ENCODE results near the gene MOGAT2.

GRCh38 chr11:75673977-75674582 is 43.6 kb upstream of the MOGAT2 start:
- TF ChIP-seq, protein P1, sequence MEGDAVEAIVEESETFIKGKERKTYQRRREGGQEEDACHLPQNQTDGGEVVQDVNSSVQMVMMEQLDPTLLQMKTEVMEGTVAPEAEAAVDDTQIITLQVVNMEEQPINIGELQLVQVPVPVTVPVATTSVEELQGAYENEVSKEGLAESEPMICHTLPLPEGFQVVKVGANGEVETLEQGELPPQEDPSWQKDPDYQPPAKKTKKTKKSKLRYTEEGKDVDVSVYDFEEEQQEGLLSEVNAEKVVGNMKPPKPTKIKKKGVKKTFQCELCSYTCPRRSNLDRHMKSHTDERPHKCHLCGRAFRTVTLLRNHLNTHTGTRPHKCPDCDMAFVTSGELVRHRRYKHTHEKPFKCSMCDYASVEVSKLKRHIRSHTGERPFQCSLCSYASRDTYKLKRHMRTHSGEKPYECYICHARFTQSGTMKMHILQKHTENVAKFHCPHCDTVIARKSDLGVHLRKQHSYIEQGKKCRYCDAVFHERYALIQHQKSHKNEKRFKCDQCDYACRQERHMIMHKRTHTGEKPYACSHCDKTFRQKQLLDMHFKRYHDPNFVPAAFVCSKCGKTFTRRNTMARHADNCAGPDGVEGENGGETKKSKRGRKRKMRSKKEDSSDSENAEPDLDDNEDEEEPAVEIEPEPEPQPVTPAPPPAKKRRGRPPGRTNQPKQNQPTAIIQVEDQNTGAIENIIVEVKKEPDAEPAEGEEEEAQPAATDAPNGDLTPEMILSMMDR (IDR thresholded peaks at IDR 0.05; ENCODE audit: poor library complexity) = no peak
- TF ChIP-seq EZH2 (IDR thresholded peaks at IDR 0.05; ENCODE audit: borderline replicate concordance) (no peak), EZH2phosphoT487 (IDR thresholded peaks at IDR 0.05; ENCODE audit: low read depth, severe bottlenecking, unreplicated experiment) (no peak)

Measured in hepatocyte (in vitro differentiated cells).